Choroid plexus epithelial cell (primary cell): ENCODE data around the gene TSPO.

Experiments used
- DNase-seq: peaks from one replicate; pipeline ENCODE4 v3.0.0-alpha.2; 2010; ENCODE audit warnings: low read depth
- H3K4me3 ChIP-seq: 2 replicates; pipeline ENCODE4 v1.5.1; 2011; ENCODE audit warnings: low read depth, mild to moderate bottlenecking, control low read depth, low read length, moderate library complexity
- CTCF ChIP-seq: conservative IDR thresholded peaks from 2 replicates; pipeline ENCODE4 v1.5.1; 2011; ENCODE audit warnings: low read depth, mild to moderate bottlenecking, control low read depth, inconsistent platforms, low read length, moderate library complexity

Gene TSPO

GRCh38 chr22:43173976-43174720 lies 22.8 kb downstream of the TSPO start:
- no peak for DNase-seq
- H3K4me3 ChIP-seq = no peak overlapping the region
- TF ChIP-seq CTCF = no peak

DNA sequence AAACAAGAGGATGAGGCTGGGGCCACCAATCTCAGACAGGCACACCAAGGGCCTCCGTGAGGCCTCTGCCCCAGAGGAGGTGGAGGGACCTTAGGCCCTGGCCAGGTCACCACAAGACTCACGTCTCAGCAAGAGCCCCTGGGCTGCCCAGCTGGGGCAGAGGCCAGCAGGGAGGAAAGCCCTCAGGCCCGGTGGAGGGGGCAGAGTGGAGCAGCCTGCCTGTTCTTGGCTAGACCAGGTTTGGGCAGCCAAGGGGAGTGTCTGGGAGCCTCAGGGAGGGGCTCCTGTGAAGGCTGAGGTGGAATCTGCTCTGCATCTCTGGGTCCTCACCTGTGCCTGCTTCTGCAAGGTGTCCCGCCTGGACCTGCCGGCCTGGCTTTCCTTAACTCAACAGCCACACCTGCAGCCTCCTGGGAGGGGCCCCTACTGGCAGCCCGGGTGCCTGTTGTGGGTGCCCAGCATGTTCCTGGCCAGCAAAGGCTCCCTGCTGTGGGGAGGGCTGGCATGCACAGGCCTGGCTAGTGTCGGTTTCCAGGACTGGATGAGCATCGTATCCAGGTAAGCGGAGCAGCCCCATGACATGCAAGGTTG lies 23.7 kb downstream of the TSPO start:
- DNase-seq = no peak
- no peak for TF ChIP-seq CTCF
- no peak overlapping the region for H3K4me3 ChIP-seq

- TF ChIP-seq CTCF = no peak
- no peak for DNase-seq
- no peak overlapping the region for H3K4me3 ChIP-seq
Observed at GRCh38 chr22:43176090-43176489, 24.7 kb downstream of the TSPO start.

DNA sequence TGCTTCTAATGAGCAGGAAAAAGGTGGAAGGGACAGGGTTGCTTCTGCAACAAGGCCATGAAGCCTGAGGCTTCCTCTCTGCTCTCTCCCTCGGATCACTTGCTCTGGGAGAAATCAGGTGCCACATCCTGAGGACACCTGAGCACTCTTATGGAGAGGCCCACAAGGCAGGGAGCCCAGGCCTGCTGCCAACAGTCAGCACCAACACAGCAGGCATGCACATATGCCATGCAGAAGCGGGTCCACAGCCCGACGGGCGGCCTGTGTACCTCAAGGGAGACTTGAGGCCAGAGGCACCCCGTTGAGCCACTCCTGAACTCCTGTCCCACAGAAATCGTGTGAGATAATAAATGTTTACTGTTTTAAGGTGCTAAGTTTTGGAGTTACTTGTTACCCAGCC lies 26.1 kb downstream of the TSPO start:
- DNase-seq = no peak
- H3K4me3 ChIP-seq = no peak overlapping the region
- no peak for TF ChIP-seq CTCF

- no peak for DNase-seq
- TF ChIP-seq CTCF = no peak
- H3K4me3 ChIP-seq = no peak overlapping the region
Observed at GRCh38 chr22:43179146-43179910, 28.0 kb downstream of the TSPO start.

GRCh38 chr22:43179911-43180195 lies 28.5 kb downstream of the TSPO start:
- H3K4me3 ChIP-seq = no peak overlapping the region
- DNase-seq = no peak
- no peak for TF ChIP-seq CTCF
